Motor neuron (in vitro differentiated cells): ENCODE results near the gene TCIRG1. TPM values are rescaled to one million over a fixed set of nuclear protein-coding genes. Genes with fewer than 3 reads are reported as not detected.

Experiments
- ATAC-seq, 8 experiments: fragments of 200-7000 bp; cut with Tn5 transposase; replicated peaks in 6 of 8; 2 replicates each; pipeline ENCODE4 v1.8.0; 2021; ENCODE audit warnings: mild to moderate bottlenecking in 8 of 8, moderate library complexity in 8 of 8
- H3K27ac ChIP-seq, 2 donors: fragments of 250-450 bp; sonication (Bioruptor Pico); 2 replicates each; pipeline ENCODE4 v1.9.0; 2021; ENCODE audit warnings: antibody characterized with exemption in 2 of 2, mild to moderate bottlenecking in 2 of 2, moderate library complexity in 1 of 2
- H3K4me1 ChIP-seq, 2 donors: fragments of 250-450 bp; sonication (Bioruptor Pico); replicated peaks in 1 of 2; 2 replicates each; pipeline ENCODE4 v1.6.1; 2021; ENCODE audit warnings: antibody characterized with exemption in 2 of 2, mild to moderate bottlenecking in 2 of 2, moderate library complexity in 1 of 2
- H3K4me3 ChIP-seq, 5 donors: fragments of 250-450 bp; sonication (Bioruptor Pico); 2 replicates each; pipeline ENCODE4 v1.9.0; 2021; ENCODE audit warnings: antibody characterized with exemption in 5 of 5, mild to moderate bottlenecking in 5 of 5, moderate library complexity in 4 of 5
- WGBS, 10 experiments: fragments of 450-650 bp; shearing (Covaris generic); methylation state at CpG; one replicate each; pipeline ENCODE4 v1.0.0; 2022; 5-methylcytosine and 5-hydroxymethylcytosine counted together
- in situ Hi-C, 9 experiments: fragments of 400-800 bp; cut with MboI; loops; one replicate each; pipeline ENCODE4 v1.15.0; 2021; ENCODE audit warnings: low sequenced_read_pairs in 9 of 9, low pct_unique_long_range_greater_than_20kb in 2 of 9; ENCODE audit not compliant: unreplicated experiment in 9 of 9
- total RNA-seq, 8 experiments: library from RNA; unstranded; fragments of 300-600 nt; gene quantifications; 2 replicates each; pipeline versions ENCODE4 v1.2.3 to v1.2.4, GENCODE V29; 2022

TCIRG1 gene
- total RNA-seq, 8 experiments from 2014 or later: 1.2 to 56.5 (median 4.4) TPM

DNA sequence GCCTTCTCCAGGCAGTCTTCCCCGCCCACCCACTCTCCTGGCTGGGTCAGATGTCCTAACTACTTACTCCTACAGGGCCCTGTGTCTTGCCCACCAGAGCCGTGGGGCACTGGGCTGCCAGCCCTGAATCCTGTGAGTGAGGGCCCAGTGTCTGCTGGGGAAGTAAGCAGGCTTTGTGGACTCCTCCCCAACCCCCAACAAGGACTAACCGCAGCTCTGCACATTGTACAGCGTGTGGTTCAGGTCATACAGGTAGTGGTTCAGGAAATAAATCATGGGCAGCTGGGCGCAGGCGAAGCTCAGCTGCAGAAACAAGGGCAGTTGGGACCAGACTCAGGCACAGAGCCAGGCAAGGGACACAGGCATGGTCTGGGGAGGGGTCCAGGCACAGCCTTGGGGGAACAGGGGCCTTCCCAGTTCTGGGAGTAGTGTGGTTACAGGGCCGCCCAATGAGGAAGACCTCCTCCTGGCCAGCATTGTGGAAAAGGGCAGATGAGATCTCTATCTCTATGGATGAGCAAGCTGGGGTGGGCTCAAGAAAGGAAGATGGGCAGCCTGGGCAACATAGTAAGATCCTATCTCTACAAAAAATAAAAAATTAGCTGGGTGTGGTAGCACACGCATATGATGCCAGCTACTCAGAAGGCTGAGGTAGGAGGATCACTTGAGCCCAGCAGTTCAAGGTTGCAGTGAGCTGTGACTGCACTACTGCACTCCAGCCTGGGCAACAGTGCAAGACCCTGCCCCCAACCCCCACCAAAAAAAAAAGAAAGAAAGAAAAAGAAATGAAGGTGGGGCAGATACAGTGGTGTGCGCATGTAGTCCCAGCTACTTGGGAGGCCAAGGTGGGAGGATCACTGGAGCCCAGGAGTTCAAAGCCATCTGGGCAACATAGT lies 40.4 kb upstream of the TCIRG1 start:
- 78 to 100% (median 94%) methylated on average over 1 to 6 of the region's 9 CpGs; no CpG with 5 or more reads in 2 of the 10 experiments for WGBS, 10 experiments
- H3K4me1 ChIP-seq: peaks cover 6 to 14% of the 10 kb centered on the region in 2 donors
- no peak overlapping the region for H3K27ac ChIP-seq
- ATAC-seq: no peak
- in situ Hi-C loops: no loop called here
- H3K4me3 ChIP-seq: no peak overlapping the region

- 50 to 100% (median 83%) methylated on average over 1 to 2 of the region's 13 CpGs; no CpG with 5 or more reads in 5 of the 10 experiments for WGBS, 10 experiments
- Histone ChIP-seq H3K27ac (no peak overlapping the region), H3K4me1 (peaks cover 6 to 15% of the 10 kb centered on the region in 2 donors), H3K4me3 (no peak overlapping the region)
- no peak for ATAC-seq
- in situ Hi-C loops: no loop called here
Observed at GRCh38 chr11:67999201-67999629, 39.6 kb upstream of the TCIRG1 start.

- 80 to 100% (median 94%) methylated on average over 1 to 5 of the region's 5 CpGs; no CpG with 5 or more reads in 6 of the 10 experiments for WGBS, 10 experiments
- ATAC-seq: no peak
- Histone ChIP-seq H3K27ac (no peak overlapping the region), H3K4me3 (no peak overlapping the region), H3K4me1 (peaks cover 6 to 18% of the 10 kb centered on the region in 2 donors)
- in situ Hi-C loops: no loop called here
Observed at GRCh38 chr11:67999704-68000103, 39.1 kb upstream of the TCIRG1 start.

GRCh38 chr11:68002575-68002937 lies 36.3 kb upstream of the TCIRG1 start:
- in situ Hi-C loops: no loop called here
- WGBS, 10 experiments: 77 to 93% methylated on average over 3 to 4 of the region's 9 CpGs; no CpG with 5 or more reads in 8 of the 10 experiments
- H3K4me3 ChIP-seq: no peak overlapping the region
- H3K27ac ChIP-seq: no peak overlapping the region
- no peak for ATAC-seq
- peaks cover 0 to 13% of the 10 kb centered on the region in 2 donors for H3K4me1 ChIP-seq

- WGBS, 10 experiments: 7 to 61% methylated on average over 3 to 10 of the region's 86 CpGs; no CpG with 5 or more reads in 8 of the 10 experiments
- Histone ChIP-seq H3K4me3 (peak overlapping the region; percentile 25 to 43 (median 29)), H3K4me1 (peaks cover 0 to 13% of the 10 kb centered on the region in 2 donors), H3K27ac (no peak overlapping the region)
- in situ Hi-C loops: no loop called here
- peak; percentile 6 to 49 (median 45) for ATAC-seq
Observed at GRCh38 chr11:68002938-68003845, 35.6 kb upstream of the TCIRG1 start.

- H3K4me1 ChIP-seq: peaks cover 0 to 13% of the 10 kb centered on the region in 2 donors
- peak within 1 kb of the TSS; percentile 25 to 43 (median 29) for H3K4me3 ChIP-seq
- H3K27ac ChIP-seq: no peak within 1 kb of the TSS
- in situ Hi-C loops: no loop called here
- ATAC-seq: peak; percentile 68 to 95 (median 80)
- 12 to 23% (median 18%) methylated on average over 1 to 6 of the region's 64 CpGs; no CpG with 5 or more reads in 6 of the 10 experiments for WGBS, 10 experiments
Observed at GRCh38 chr11:68003846-68004550, 34.8 kb upstream of the TCIRG1 start, which contains the start of gene UNC93B1. Gene UNC93B1, minus strand, starts transcription at chr11:68004097. Its CDS starts 54 bp downstream, at chr11:68004043.

DNA sequence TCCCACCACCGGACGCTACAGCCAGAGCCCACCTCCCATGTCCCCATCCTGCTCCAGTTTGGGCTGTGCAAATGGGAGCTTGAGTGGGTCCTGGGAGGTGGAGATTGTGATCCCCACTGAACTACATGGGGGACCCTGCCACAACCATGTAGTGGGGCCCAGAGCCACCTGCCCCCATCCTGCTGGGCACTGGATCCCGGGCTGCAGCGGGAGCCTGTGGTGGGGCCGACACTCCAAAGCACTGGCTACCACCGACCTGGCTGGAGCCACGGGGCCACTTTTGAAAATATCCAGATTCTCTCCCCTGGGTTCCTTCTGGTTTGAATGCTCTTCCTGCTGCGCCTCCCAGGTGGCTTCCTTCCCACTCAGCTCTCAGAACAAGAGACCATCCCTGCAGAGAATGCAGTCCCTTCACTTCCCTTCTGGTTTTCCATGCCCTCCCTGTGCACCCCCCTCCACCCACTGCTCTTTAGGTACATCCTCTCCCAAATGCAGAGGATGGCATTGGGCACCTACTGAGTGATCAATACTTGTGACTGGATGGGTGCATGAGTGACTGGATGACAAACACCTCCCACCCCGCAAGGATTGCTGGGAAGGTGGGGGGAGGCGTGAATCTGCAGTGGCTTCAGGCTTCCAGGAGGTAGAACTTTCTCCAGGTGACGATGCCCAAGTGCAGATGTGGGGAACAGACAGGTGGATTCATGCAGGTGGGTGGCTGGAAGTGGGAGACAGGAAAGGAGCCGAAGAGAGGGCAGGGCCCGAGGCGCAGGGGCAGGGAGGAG lies 34.1 kb upstream of the TCIRG1 start:
- Histone ChIP-seq H3K27ac (no peak overlapping the region), H3K4me1 (peaks cover 3 to 15% of the 10 kb centered on the region in 2 donors), H3K4me3 (peak overlapping the region in 1 of 5 donors; percentile 40)
- in situ Hi-C loops: no loop called here
- 61 to 100% (median 86%) methylated on average over 1 to 7 of the region's 14 CpGs; no CpG with 5 or more reads in 4 of the 10 experiments for WGBS, 10 experiments
- ATAC-seq: no peak

GRCh38 chr11:68006606-68007166 lies 32.1 kb upstream of the TCIRG1 start:
- in situ Hi-C loops: no loop called here
- Histone ChIP-seq H3K27ac (no peak overlapping the region), H3K4me1 (peaks cover 22 to 33% of the 10 kb centered on the region in 2 donors), H3K4me3 (no peak overlapping the region)
- WGBS, 10 experiments: 70 to 100% (median 93%) methylated on average over 2 to 6 of the region's 7 CpGs; no CpG with 5 or more reads in 6 of the 10 experiments
- ATAC-seq: no peak

- Histone ChIP-seq H3K4me3 (no peak overlapping the region), H3K4me1 (peaks cover 22 to 24% of the 10 kb centered on the region in 2 donors), H3K27ac (no peak overlapping the region)
- whole genome bisulfite sequencing, 10 experiments: 60 to 100% (median 79%) methylated on average over 1 to 10 of the region's 16 CpGs; no CpG with 5 or more reads in 5 of the 10 experiments
- no peak for ATAC-seq
- in situ Hi-C loops: no loop called here
Observed at GRCh38 chr11:68007498-68008380, 31.1 kb upstream of the TCIRG1 start.

GRCh38 chr11:68008381-68009337 lies 30.2 kb upstream of the TCIRG1 start:
- H3K4me3 ChIP-seq: no peak overlapping the region
- peaks cover 22 to 32% of the 10 kb centered on the region in 2 donors for H3K4me1 ChIP-seq
- no peak overlapping the region for H3K27ac ChIP-seq
- in situ Hi-C loops: no loop called here
- 71 to 100% (median 100%) methylated on average over 1 to 6 of the region's 27 CpGs; no CpG with 5 or more reads in 5 of the 10 experiments for WGBS, 10 experiments
- ATAC-seq: no peak
